HCT116 (cell line): Measurements from ENCODE around the gene ELOVL5. TPM values are rescaled to one million over a fixed set of nuclear protein-coding genes. Genes with fewer than 3 reads are reported as not detected.

Experiments
- ATAC-seq: fragments of 200-7000 bp; cut with Tn5 transposase; 2 replicates; pipeline ENCODE4 v1.9.1; 2020; ENCODE audit warnings: mild to moderate bottlenecking, moderate library complexity
- Bru-seq: library from RNA; stranded (reverse); fragments of 400-500 nt; gene quantifications from one replicate; lab custom pipeline; 2021; lab: Mats Ljungman, UMichigan
- BruChase-seq, 2 experiments: library from RNA; stranded (reverse); fragments of 400-500 nt; gene quantifications; one replicate each; lab custom pipeline; 2021; lab: Mats Ljungman, UMichigan
- BruUV-seq: library from RNA; stranded (reverse); fragments of 400-500 nt; replicated peaks from 2 replicates; lab custom pipeline; 2021; lab: Mats Ljungman, UMichigan
- CTCF ChIA-PET: fragments of 300-600 bp; sonication (Branson Sonifier 250); formaldehyde crosslinking; loops from one replicate; lab custom pipeline; 2021; ENCODE audit warnings: antibody characterized with exemption; lab: Charles Lee
- POLR2A ChIA-PET: fragments of 300-600, 350-600 bp; sonication (Branson Sonifier 250); formaldehyde crosslinking; loops from one replicate; lab custom pipeline; 2021; ENCODE audit warnings: antibody characterized with exemption; lab: Charles Lee
- RAD21 ChIA-PET, 2 experiments: fragments of 300-600 bp; sonication (Branson Sonifier 250); formaldehyde crosslinking; loops; one replicate each; lab custom pipeline; 2023; ENCODE audit warnings: low total read pairs in 2 of 2; ENCODE audit not compliant: uncharacterized antibody in 2 of 2, unreplicated experiment in 2 of 2, low non-redundant PET in 1 of 2; lab: Charles Lee
- DNase-seq: peaks from one replicate; pipeline ENCODE4 v3.0.0-alpha.2; 2010; ENCODE audit warnings: low read depth, low spot score
- H2AFZ ChIP-seq: fragments of 200-600 bp; shearing (Covaris generic), sonication (generic); 2 replicates; pipeline ENCODE4 v1.6.1; 2017; ENCODE audit warnings: low read depth, mixed run types, mixed read lengths, antibody characterized with exemption, low read length; ENCODE audit not compliant: poor library complexity, severe bottlenecking
- H3K27ac ChIP-seq: 2 replicates; pipeline ENCODE4 v1.5.1; 2012; ENCODE audit warnings: low read depth, low read length
- H3K27me3 ChIP-seq: fragments of 200-600 bp; sonication (generic); 2 replicates; pipeline ENCODE4 v1.6.1; 2016; ENCODE audit warnings: mixed run types, low read length, mixed read lengths; ENCODE audit not compliant: insufficient read depth
- H3K36me3 ChIP-seq, 2 experiments: fragments of 200-500 bp in 1 of 2; fragments of 200-600 bp in 1 of 2; sonication (Bioruptor generic) in 1 of 2; sonication (generic) in 1 of 2; 2 replicates each; pipeline versions ENCODE4 v1.5.1 to v1.6.1; 2014 to 2016; ENCODE audit warnings: low read length in 2 of 2, inconsistent platforms in 1 of 2, mixed read lengths in 1 of 2, mixed run types in 1 of 2; ENCODE audit not compliant: insufficient read depth in 2 of 2, control insufficient read depth in 1 of 2
- H3K4me1 ChIP-seq, 2 experiments: fragments of 200-600 bp in 1 of 2; sonication (generic) in 1 of 2; 2 replicates each; pipeline versions ENCODE4 v1.5.1 to v1.6.1; 2012 to 2017; ENCODE audit warnings: low read length in 2 of 2, inconsistent platforms in 1 of 2, mild to moderate bottlenecking in 1 of 2, mixed read lengths in 1 of 2, mixed run types in 1 of 2, moderate library complexity in 1 of 2; ENCODE audit not compliant: insufficient read depth in 2 of 2, control insufficient read depth in 1 of 2
- H3K4me2 ChIP-seq: fragments of 200-600 bp; sonication (generic); 2 replicates; pipeline ENCODE4 v1.6.1; 2017; ENCODE audit warnings: mixed run types, low read length, mixed read lengths
- H3K4me3 ChIP-seq, 2 experiments: fragments of 200-600 bp in 1 of 2; sonication (generic) in 1 of 2; replicated peaks in 1 of 2; 2 replicates each; pipeline ENCODE4 v1.5.1; 2011 to 2016; ENCODE audit warnings: low read length in 2 of 2, control low read depth in 1 of 2, low read depth in 1 of 2, mild to moderate bottlenecking in 1 of 2, mixed read lengths in 1 of 2, mixed run types in 1 of 2
- H3K79me2 ChIP-seq: fragments of 200-600 bp; sonication (generic); 2 replicates; pipeline ENCODE4 v1.6.1; 2017; ENCODE audit warnings: mild to moderate bottlenecking, mixed run types, low read length, moderate library complexity, mixed read lengths; ENCODE audit not compliant: insufficient read depth
- H3K9ac ChIP-seq: fragments of 200-600 bp; sonication (generic); 2 replicates; pipeline ENCODE4 v1.6.1; 2016; ENCODE audit warnings: low read length, mixed read lengths
- H3K9me2 ChIP-seq: fragments of 200-600 bp; sonication (generic), shearing (Covaris generic); 2 replicates; pipeline ENCODE4 v1.6.1; 2017; ENCODE audit warnings: mixed run types, mild to moderate bottlenecking, moderate library complexity; ENCODE audit not compliant: insufficient read depth
- H3K9me3 ChIP-seq, 2 experiments: fragments of 200-500 bp in 1 of 2; fragments of 200-600 bp in 1 of 2; sonication (Bioruptor generic) in 1 of 2; sonication (generic) in 1 of 2; 2 replicates each; pipeline ENCODE4 v1.6.1; 2014 to 2017; ENCODE audit warnings: low read length in 2 of 2, mixed read lengths in 2 of 2, inconsistent platforms in 1 of 2, low read depth in 1 of 2, mild to moderate bottlenecking in 1 of 2, mixed run types in 1 of 2, moderate library complexity in 1 of 2; ENCODE audit not compliant: control insufficient read depth in 1 of 2, insufficient read depth in 1 of 2
- H4K20me1 ChIP-seq: fragments of 200-600 bp; sonication (generic), shearing (Covaris generic); 2 replicates; pipeline ENCODE4 v1.6.1; 2017; ENCODE audit warnings: mixed run types, mild to moderate bottlenecking, moderate library complexity; ENCODE audit not compliant: insufficient read depth
- CEBPB ChIP-seq: IDR thresholded peaks from 2 replicates; pipeline ENCODE4 v1.6.1; 2012; ENCODE audit warnings: low read depth
- EGR1 ChIP-seq: IDR thresholded peaks from 2 replicates; pipeline ENCODE4 v1.6.1; 2012; ENCODE audit warnings: low read depth
- POLR2A ChIP-seq: IDR thresholded peaks from 2 replicates; pipeline ENCODE4 v1.7.0; 2011; ENCODE audit warnings: borderline replicate concordance; ENCODE audit not compliant: insufficient read depth, insufficient read length; ENCODE audit errors: extremely low read depth
- POLR2AphosphoS5 ChIP-seq: IDR thresholded peaks from 2 replicates; pipeline ENCODE4 v1.6.1; 2011; ENCODE audit warnings: mild to moderate bottlenecking, low read depth, low read length, moderate library complexity
- SIN3A ChIP-seq: IDR thresholded peaks from 2 replicates; pipeline ENCODE4 v1.6.1; 2012; ENCODE audit warnings: low read depth
- SP1 ChIP-seq: IDR thresholded peaks from 2 replicates; pipeline ENCODE4 v1.6.1; 2012; ENCODE audit warnings: low read depth
- TCF7L2 ChIP-seq: IDR thresholded peaks from 2 replicates; pipeline ENCODE4 v1.7.0; 2011; ENCODE audit warnings: borderline replicate concordance, inconsistent platforms; ENCODE audit not compliant: insufficient read depth, insufficient read length; ENCODE audit errors: extremely low read depth
- YY1 ChIP-seq: IDR thresholded peaks from 2 replicates; pipeline ENCODE4 v1.6.1; 2011; ENCODE audit warnings: low read length, low read depth, moderate library complexity, mild to moderate bottlenecking; ENCODE audit not compliant: insufficient replicate concordance; ENCODE audit errors: extremely low read depth
- ZFX ChIP-seq: fragments of 450-650 bp; IDR thresholded peaks from 2 replicates; pipeline ENCODE4 v1.6.1; 2017
- ZNF274 ChIP-seq: fragments of 200-500 bp; sonication (Bioruptor generic); IDR thresholded peaks from 2 replicates; pipeline ENCODE4 v1.6.1; 2014; ENCODE audit warnings: mild to moderate bottlenecking, low read depth, low read length, inconsistent platforms
- intact Hi-C: fragments of 100-400 bp; cut with micrococcal nuclease; formaldehyde crosslinking; loops from 2 replicates; pipeline ENCODE4 v1.10.0; 2022
- long read RNA-seq: library from polyadenylated mRNA; unstranded; transcript quantifications from one replicate; pipeline ENCODE4 v2.0.0, GENCODE V29; 2021; ENCODE audit not compliant: unreplicated experiment
- polyA plus RNA-seq: library from polyadenylated mRNA; unstranded; fragments of >200 nt; gene quantifications from 2 replicates; pipeline ENCODE4 v1.2.1, GENCODE V29; 2012; ENCODE audit warnings: missing spikeins
- total RNA-seq: library from RNA; stranded (reverse); gene quantifications from one replicate; pipeline ENCODE4 v1.2.1, GENCODE V29; 2021; ENCODE audit not compliant: unreplicated experiment
- TF ChIP-seq, protein P1 (sequence below): IDR thresholded peaks from 2 replicates; pipeline ENCODE4 v1.6.1; 2012; ENCODE audit warnings: low read depth
- TF ChIP-seq, protein P2 (sequence below): IDR thresholded peaks from 2 replicates; pipeline ENCODE4 v1.6.1; 2012

Gene ELOVL5, protein sequence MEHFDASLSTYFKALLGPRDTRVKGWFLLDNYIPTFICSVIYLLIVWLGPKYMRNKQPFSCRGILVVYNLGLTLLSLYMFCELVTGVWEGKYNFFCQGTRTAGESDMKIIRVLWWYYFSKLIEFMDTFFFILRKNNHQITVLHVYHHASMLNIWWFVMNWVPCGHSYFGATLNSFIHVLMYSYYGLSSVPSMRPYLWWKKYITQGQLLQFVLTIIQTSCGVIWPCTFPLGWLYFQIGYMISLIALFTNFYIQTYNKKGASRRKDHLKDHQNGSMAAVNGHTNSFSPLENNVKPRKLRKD
- total RNA-seq, result 85.3 TPM
- polyA plus RNA-seq, result 41.2 and 54.9 TPM in 2 replicates
- percentile 77 among the genes with signal in this experiment for Bru-seq, nascent RNA
- BruChase-seq, experiment 1, labeled RNA remaining after a 6-hour chase, result percentile 81 among the genes with signal in this experiment
- BruChase-seq, experiment 2, labeled RNA remaining after a 2-hour chase, result percentile 72 among the genes with signal in this experiment
- long read RNA-seq, transcript ELOVL5-201 (8 exons, 2,827 nt), result major isoform, 127 of 159 reads
- long read RNA-seq, partial matches to known transcripts, result 23 of 159 reads
- long read RNA-seq, other reads (novel, unspliced or antisense), result 6 of 159 reads

DNA sequence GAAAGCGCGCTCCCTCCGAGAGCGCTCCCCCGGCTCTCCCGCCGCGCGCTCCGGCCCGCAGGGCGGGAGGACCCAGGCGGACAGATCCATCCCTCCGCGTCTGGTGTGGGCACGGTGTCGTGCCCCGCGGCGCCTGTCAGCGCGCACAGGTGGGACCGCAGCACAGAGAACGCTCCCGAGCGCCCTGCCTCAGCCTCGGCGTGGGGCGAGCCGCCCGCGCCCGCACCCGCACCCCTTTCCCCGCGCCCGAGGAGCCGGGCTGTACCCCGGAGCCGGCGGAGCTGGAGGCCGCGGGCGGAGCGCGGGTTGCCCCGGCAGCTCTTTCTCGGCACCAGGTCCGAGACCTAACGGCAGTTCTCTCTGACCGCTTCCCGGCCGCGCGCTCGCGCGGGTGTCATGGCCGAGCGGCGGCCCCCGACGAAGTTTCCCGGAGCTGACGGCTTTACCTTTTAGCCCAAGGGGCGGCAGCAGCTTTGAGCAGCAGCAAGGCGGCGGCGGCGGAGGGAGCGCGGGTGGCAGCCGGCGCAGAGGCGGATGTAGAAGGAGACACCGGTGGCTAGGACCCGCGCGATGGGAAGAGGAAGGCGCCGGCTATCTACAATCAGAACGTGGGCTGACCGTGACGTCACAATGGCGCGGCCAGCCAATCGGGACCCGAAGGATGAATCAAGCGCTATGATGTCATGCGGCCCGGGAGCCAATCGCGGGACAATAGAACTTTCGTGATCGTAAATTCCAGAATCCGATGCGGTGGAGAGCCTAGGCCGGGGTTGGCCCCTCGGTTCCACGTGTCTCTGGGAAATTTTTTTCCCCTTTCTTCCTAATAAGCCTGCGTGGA, at the start of gene ELOVL5:
Gene ELOVL5 (minus strand): TSS at position 580 of the 838 bp plus-strand sequence. CDS start 53,251 bp downstream, outside the sequence.
- intact Hi-C loops, result no loop called here
- Histone ChIP-seq H3K27ac (peak within 1 kb of the TSS; percentile 79), H3K9me3 (no peaks in the 10 kb centered on the region), H2AFZ (peak within 1 kb of the TSS; percentile 83), H3K4me3 (peak within 1 kb of the TSS; percentile 78 to 83), H3K9me2 (no peaks in the 10 kb centered on the region), H3K9ac (peak within 1 kb of the TSS; percentile 77), H3K79me2 (peaks cover 49% of the 10 kb centered on the region), H3K4me1 (peaks cover 8 to 15% of the 10 kb centered on the region in 2 experiments; a peak in 3 of 4 replicates), H4K20me1 (peaks cover 3% of the 10 kb centered on the region; the same call in 1 of the 2 replicates), H3K36me3 (peaks cover 0 to 3% of the 10 kb centered on the region in 2 experiments; a peak in 1 of 4 replicates), H3K27me3 (no peaks in the 10 kb centered on the region), H3K4me2 (peak within 1 kb of the TSS; percentile 78)
- peak; percentile 85 for ATAC-seq
- RAD21 ChIA-PET, result no interaction called here
- peak; percentile 94 for DNase-seq
- POLR2A ChIA-PET, result interaction anchor here (1.0 kb wide), 1 partner anchor 11 kb away, joined by 4 read pairs; no protein-coding TSS in a partner anchor
- CTCF ChIA-PET, result no interaction called here
- BruUV-seq, result no TSS peak
- TF ChIP-seq SIN3A (peak; percentile 27; the same call in 1 of the 2 replicates), SP1 (peak; percentile 87), YY1 (peak; percentile 57), POLR2AphosphoS5 (peak; percentile 76), ZFX (peak; percentile 37; the same call in 1 of the 2 replicates), POLR2A (peak; percentile 21), EGR1 (peak; percentile 71), ZNF274 (no peak), TCF7L2 (peak; percentile 80), CEBPB (no peak; the same call in 1 of the 2 replicates)
- TF ChIP-seq, protein P1, sequence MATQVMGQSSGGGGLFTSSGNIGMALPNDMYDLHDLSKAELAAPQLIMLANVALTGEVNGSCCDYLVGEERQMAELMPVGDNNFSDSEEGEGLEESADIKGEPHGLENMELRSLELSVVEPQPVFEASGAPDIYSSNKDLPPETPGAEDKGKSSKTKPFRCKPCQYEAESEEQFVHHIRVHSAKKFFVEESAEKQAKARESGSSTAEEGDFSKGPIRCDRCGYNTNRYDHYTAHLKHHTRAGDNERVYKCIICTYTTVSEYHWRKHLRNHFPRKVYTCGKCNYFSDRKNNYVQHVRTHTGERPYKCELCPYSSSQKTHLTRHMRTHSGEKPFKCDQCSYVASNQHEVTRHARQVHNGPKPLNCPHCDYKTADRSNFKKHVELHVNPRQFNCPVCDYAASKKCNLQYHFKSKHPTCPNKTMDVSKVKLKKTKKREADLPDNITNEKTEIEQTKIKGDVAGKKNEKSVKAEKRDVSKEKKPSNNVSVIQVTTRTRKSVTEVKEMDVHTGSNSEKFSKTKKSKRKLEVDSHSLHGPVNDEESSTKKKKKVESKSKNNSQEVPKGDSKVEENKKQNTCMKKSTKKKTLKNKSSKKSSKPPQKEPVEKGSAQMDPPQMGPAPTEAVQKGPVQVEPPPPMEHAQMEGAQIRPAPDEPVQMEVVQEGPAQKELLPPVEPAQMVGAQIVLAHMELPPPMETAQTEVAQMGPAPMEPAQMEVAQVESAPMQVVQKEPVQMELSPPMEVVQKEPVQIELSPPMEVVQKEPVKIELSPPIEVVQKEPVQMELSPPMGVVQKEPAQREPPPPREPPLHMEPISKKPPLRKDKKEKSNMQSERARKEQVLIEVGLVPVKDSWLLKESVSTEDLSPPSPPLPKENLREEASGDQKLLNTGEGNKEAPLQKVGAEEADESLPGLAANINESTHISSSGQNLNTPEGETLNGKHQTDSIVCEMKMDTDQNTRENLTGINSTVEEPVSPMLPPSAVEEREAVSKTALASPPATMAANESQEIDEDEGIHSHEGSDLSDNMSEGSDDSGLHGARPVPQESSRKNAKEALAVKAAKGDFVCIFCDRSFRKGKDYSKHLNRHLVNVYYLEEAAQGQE, result no peak
- TF ChIP-seq, protein P2, sequence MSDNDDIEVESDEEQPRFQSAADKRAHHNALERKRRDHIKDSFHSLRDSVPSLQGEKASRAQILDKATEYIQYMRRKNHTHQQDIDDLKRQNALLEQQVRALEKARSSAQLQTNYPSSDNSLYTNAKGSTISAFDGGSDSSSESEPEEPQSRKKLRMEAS, result peak; percentile 26
